ENCODE results near the gene ARHGAP25. TPM values are rescaled to one million over a fixed set of nuclear protein-coding genes. Genes with fewer than 3 reads are reported as not detected.

The ARHGAP25 gene
- total RNA-seq, 1 donor: under 0.01 TPM

GRCh38 chr2:68861330-68861729 lies 126.7 kb downstream of the ARHGAP25 start:
- no peak for TF ChIP-seq CTCF (IDR thresholded peaks at IDR 0.05; ENCODE audit: extremely low read depth, low read depth, low read length)
- no peaks in the 10 kb centered on the region for H4K20me1 ChIP-seq (ENCODE audit: insufficient read depth, low read length)
- H3K27ac ChIP-seq (ENCODE audit: low read depth, low read length): no peak overlapping the region
- H3K4me3 ChIP-seq (ENCODE audit: insufficient read depth, low read length): no peak overlapping the region
- no peak for DNase-seq (ENCODE audit: insufficient read length, low spot score, missing footprints)
- H3K27me3 ChIP-seq (ENCODE audit: insufficient read depth, low read length): peaks cover 53% of the 10 kb centered on the region
- no peak overlapping the region for H2AFZ ChIP-seq (ENCODE audit: low read length)
- H3K4me1 ChIP-seq (ENCODE audit: insufficient read depth, low read length): no peaks in the 10 kb centered on the region
- H3K79me2 ChIP-seq (ENCODE audit: insufficient read depth, low read length): no peaks in the 10 kb centered on the region
- H3K9me3 ChIP-seq (ENCODE audit: low read depth, low read length): no peaks in the 10 kb centered on the region
- H3K4me2 ChIP-seq (ENCODE audit: insufficient read depth, low read length): no peak overlapping the region
- no peaks in the 10 kb centered on the region for H3K36me3 ChIP-seq (ENCODE audit: insufficient read depth, low read length)

- Histone ChIP-seq H3K36me3 (ENCODE audit: insufficient read depth, low read length) (no peaks in the 10 kb centered on the region), H3K79me2 (ENCODE audit: insufficient read depth, low read length) (no peaks in the 10 kb centered on the region), H3K27ac (ENCODE audit: low read depth, low read length) (no peak overlapping the region), H3K9me3 (ENCODE audit: low read depth, low read length) (no peaks in the 10 kb centered on the region), H3K4me3 (ENCODE audit: insufficient read depth, low read length) (no peak overlapping the region), H3K4me2 (ENCODE audit: insufficient read depth, low read length) (no peak overlapping the region), H3K4me1 (ENCODE audit: insufficient read depth, low read length) (no peaks in the 10 kb centered on the region), H2AFZ (ENCODE audit: low read length) (no peak overlapping the region), H4K20me1 (ENCODE audit: insufficient read depth, low read length) (no peaks in the 10 kb centered on the region), H3K27me3 (ENCODE audit: insufficient read depth, low read length) (peaks cover 52% of the 10 kb centered on the region)
- no peak for DNase-seq (ENCODE audit: insufficient read length, low spot score, missing footprints)
- TF ChIP-seq CTCF (IDR thresholded peaks at IDR 0.05; ENCODE audit: extremely low read depth, low read depth, low read length): no peak
These were observed 128.3 kb downstream of the ARHGAP25 start for GRCh38 chr2:68862889-68863288.

GRCh38 chr2:68863996-68864395 lies 129.4 kb downstream of the ARHGAP25 start:
- Histone ChIP-seq H2AFZ (ENCODE audit: low read length) (no peak overlapping the region), H3K36me3 (ENCODE audit: insufficient read depth, low read length) (no peaks in the 10 kb centered on the region), H4K20me1 (ENCODE audit: insufficient read depth, low read length) (no peaks in the 10 kb centered on the region), H3K4me1 (ENCODE audit: insufficient read depth, low read length) (no peaks in the 10 kb centered on the region), H3K9me3 (ENCODE audit: low read depth, low read length) (no peaks in the 10 kb centered on the region), H3K4me3 (ENCODE audit: insufficient read depth, low read length) (no peak overlapping the region), H3K79me2 (ENCODE audit: insufficient read depth, low read length) (no peaks in the 10 kb centered on the region), H3K27ac (ENCODE audit: low read depth, low read length) (no peak overlapping the region), H3K4me2 (ENCODE audit: insufficient read depth, low read length) (no peak overlapping the region), H3K27me3 (ENCODE audit: insufficient read depth, low read length) (peaks cover 54% of the 10 kb centered on the region)
- DNase-seq (ENCODE audit: insufficient read length, low spot score, missing footprints): no peak
- no peak for TF ChIP-seq CTCF (IDR thresholded peaks at IDR 0.05; ENCODE audit: extremely low read depth, low read depth, low read length)

- peaks cover 45% of the 10 kb centered on the region for H3K27me3 ChIP-seq (ENCODE audit: insufficient read depth, low read length)
- no peaks in the 10 kb centered on the region for H4K20me1 ChIP-seq (ENCODE audit: insufficient read depth, low read length)
- H3K79me2 ChIP-seq (ENCODE audit: insufficient read depth, low read length): no peaks in the 10 kb centered on the region
- H3K9me3 ChIP-seq (ENCODE audit: low read depth, low read length): no peaks in the 10 kb centered on the region
- H3K27ac ChIP-seq (ENCODE audit: low read depth, low read length): no peak overlapping the region
- H3K36me3 ChIP-seq (ENCODE audit: insufficient read depth, low read length): no peaks in the 10 kb centered on the region
- no peaks in the 10 kb centered on the region for H3K4me1 ChIP-seq (ENCODE audit: insufficient read depth, low read length)
- H2AFZ ChIP-seq (ENCODE audit: low read length): no peak overlapping the region
- no peak overlapping the region for H3K4me3 ChIP-seq (ENCODE audit: insufficient read depth, low read length)
- no peak for DNase-seq (ENCODE audit: insufficient read length, low spot score, missing footprints)
- no peak for TF ChIP-seq CTCF (IDR thresholded peaks at IDR 0.05; ENCODE audit: extremely low read depth, low read depth, low read length)
- H3K4me2 ChIP-seq (ENCODE audit: insufficient read depth, low read length): no peak overlapping the region
These were observed 130.5 kb downstream of the ARHGAP25 start for GRCh38 chr2:68865108-68865507.

Data from osteoblast (primary cell).